Measurements from ENCODE around the gene GPRC5A. TPM values are rescaled to one million over a fixed set of nuclear protein-coding genes. Genes with fewer than 3 reads are reported as not detected.

GPRC5A gene
- total RNA-seq, 2 experiments from 2014 or later = not detected

DNA sequence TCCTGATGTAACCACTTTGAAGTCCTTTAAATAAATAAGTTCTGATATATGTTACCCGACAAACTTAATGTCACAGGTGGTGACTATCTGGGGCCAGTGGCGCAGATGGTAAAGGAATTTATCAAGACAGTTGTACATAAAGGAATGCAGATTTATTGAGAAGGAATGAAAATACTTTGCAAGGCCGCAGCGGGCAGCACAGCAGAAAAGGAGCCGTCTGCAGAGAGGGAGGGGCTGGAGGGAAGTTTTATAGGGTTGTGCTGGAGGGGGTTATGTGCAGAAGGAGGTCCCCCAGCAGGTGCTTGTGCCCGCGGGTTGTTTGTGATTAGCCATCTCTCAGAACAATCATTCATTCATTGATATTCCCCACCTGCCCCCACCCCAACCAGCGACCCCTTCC is 43.2 kb downstream of the GPRC5A start:
- CTCF ChIA-PET = interaction anchor here (1.3 kb wide), 1 partner anchor 18 kb away, joined by 3 read pairs; no protein-coding TSS in a partner anchor

DNA sequence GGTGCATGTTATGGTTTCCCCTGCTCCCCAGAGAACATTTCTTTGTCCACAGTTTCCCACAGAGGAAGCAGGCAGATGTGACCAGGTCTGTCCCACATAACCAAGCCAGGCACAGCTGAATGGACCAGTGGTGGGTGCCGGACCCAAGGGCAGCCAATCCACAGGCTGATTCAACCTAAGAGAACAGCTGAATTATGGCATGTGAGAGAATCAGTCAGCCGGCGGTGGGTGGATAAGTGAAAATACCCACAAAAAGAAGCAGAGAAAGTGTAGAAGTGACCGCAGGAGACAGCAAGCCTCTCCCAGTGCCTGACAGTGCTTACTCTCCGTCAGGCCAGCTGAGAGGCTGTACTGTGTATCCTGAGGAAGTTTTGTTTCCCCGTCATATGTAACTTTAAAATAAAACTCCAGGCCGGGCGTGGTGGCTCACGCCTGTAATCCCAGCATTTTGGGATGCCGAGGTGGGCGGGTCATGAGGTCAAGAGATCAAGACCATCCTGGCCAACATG is 45.7 kb downstream of the GPRC5A start:
- Mint-ChIP-seq H3K27ac (no peak overlapping the region), H3K27me3 (ENCODE audit: low read depth) (peaks cover 7% of the 10 kb centered on the region), H3K9me3 (ENCODE audit: insufficient read depth) (no peaks in the 10 kb centered on the region), H3K4me3 (no peak overlapping the region), H3K36me3 (ENCODE audit: low read depth) (no peaks in the 10 kb centered on the region), H3K4me1 (ENCODE audit: low read depth) (no peaks in the 10 kb centered on the region)
- DNase-seq (no peak), ATAC-seq (no peak)
- CTCF ChIA-PET = no interaction called here
- POLR2A ChIA-PET = interaction anchor here (0.6 kb wide), 1 partner anchor 264 kb away, joined by 3 read pairs; no protein-coding TSS in a partner anchor

More for the DNA sequence above, 43.2 kb downstream of the GPRC5A start:
- POLR2A ChIA-PET = interaction anchor here (0.6 kb wide), 1 partner anchor 1936 kb away, joined by 4 read pairs; no protein-coding TSS in a partner anchor
- ATAC-seq = no peak
- Mint-ChIP-seq H3K27ac (no peak overlapping the region), H3K4me3 (no peak overlapping the region), H3K27me3 (ENCODE audit: low read depth) (peaks cover 7% of the 10 kb centered on the region), H3K9me3 (ENCODE audit: insufficient read depth) (no peaks in the 10 kb centered on the region), H3K4me1 (ENCODE audit: low read depth) (no peaks in the 10 kb centered on the region), H3K36me3 (ENCODE audit: low read depth) (no peaks in the 10 kb centered on the region)
- no peak for DNase-seq

DNA sequence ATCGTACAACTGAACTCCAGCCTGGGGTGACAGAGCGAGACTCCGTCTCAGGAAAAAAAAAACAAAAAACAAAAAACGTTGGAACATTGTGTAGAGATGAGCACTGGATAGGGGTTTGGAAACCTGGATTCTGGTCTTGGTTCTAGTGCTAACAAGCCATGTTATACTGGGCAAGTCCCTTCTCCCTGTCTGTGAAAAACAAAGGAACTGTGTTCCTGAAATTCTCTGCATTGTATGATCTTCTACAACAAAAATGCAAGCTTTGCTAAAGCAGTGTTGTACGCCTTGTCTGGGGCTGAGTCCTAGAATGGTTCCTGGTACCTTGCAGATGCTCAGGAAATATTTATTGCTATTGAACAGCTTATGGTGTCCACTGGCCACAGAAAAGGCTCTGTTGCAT is 47.2 kb downstream of the GPRC5A start:
- POLR2A ChIA-PET = interaction anchor here (0.6 kb wide), 1 partner anchor 414 kb away, joined by 3 read pairs; no protein-coding TSS in a partner anchor
- DNase-seq (no peak), ATAC-seq (no peak)
- CTCF ChIA-PET = interaction anchor here (1.3 kb wide), 1 partner anchor 274 kb away, joined by 4 read pairs; no protein-coding TSS in a partner anchor
- Mint-ChIP-seq H3K36me3 (ENCODE audit: low read depth) (no peaks in the 10 kb centered on the region), H3K27me3 (ENCODE audit: low read depth) (peaks cover 9% of the 10 kb centered on the region), H3K9me3 (ENCODE audit: insufficient read depth) (no peaks in the 10 kb centered on the region), H3K27ac (no peak overlapping the region), H3K4me3 (no peak overlapping the region), H3K4me1 (ENCODE audit: low read depth) (no peaks in the 10 kb centered on the region)

DNA sequence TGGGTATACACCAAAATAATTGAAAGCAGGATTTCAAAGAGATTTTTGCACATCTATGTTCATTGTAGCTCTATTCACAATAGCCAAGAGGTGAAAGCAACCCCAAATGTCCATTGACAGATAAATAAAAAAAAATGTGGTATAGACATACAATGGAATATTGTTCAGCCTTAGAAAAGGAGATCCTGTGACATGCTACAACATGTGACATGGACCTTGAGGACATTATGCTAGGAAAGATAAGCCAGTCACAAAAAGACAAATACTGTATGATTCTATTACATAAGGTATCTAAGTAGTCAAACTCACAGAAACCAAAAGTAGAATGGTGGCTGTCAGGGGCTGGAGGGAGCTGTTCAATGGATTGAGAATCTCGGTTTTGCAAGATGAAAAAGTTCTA is 48.5 kb downstream of the GPRC5A start:
- Mint-ChIP-seq H3K4me3 (no peak overlapping the region), H3K27ac (no peak overlapping the region), H3K27me3 (ENCODE audit: low read depth) (peaks cover 5% of the 10 kb centered on the region), H3K4me1 (ENCODE audit: low read depth) (no peaks in the 10 kb centered on the region), H3K9me3 (ENCODE audit: insufficient read depth) (no peaks in the 10 kb centered on the region), H3K36me3 (ENCODE audit: low read depth) (no peaks in the 10 kb centered on the region)
- ATAC-seq = no peak
- ChIA-PET CTCF (interaction anchor here (1.3 kb wide), 1 partner anchor 273 kb away, joined by 4 read pairs; no protein-coding TSS in a partner anchor), POLR2A (no interaction called here)
- no peak for DNase-seq

DNA sequence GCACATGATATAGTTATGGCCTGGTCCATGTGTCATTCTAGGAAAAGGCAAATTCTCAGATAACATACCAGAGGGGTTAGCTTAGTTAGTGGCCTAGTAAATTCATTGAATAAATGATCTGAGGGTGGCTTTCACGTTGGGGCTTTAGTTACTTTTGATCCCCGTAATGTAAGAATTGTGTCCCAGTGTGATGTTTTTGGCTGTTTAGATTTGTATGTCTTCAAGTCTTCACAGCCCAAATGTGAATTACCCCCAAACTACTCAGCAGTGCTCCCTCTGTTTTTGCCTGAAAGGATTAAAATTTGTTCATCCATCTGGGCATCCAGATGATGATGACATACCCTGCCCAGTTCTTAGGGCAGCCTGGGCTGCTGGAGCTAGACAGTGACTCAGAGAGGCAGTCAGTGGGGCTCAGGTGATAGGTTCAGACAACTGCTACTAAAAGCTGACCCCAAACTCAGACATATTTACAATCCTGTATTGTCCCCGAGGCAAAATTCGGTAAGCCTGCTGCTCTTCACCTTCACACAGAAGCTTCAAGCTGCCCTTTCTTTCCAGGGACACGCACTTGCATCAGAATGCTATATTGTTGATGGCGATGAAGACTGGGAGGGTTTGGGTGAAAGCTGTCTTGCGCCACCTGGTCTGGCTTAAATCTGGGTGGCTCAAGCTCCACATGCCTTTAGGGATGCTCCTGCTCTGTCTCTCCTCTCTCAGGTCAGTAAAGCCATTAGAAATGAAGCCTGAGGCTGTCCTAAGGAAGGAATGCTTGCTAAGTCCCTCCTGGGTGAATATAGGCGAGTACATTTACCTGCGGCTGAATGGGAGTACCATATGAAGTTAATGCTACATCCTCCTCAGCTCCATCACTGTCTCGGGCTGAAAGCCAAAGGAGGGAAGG is 50.3 kb downstream of the GPRC5A start:
- Mint-ChIP-seq H3K27ac (no peak overlapping the region), H3K9me3 (ENCODE audit: insufficient read depth) (no peaks in the 10 kb centered on the region), H3K4me3 (no peak overlapping the region), H3K27me3 (ENCODE audit: low read depth) (peaks cover 7% of the 10 kb centered on the region), H3K4me1 (ENCODE audit: low read depth) (no peaks in the 10 kb centered on the region), H3K36me3 (ENCODE audit: low read depth) (no peaks in the 10 kb centered on the region)
- ATAC-seq = no peak
- no peak for DNase-seq
- ChIA-PET CTCF (interaction anchor here (1.2 to 1.6 kb wide), 3 partner anchors 26 to 270 kb away, joined by 3 to 4 read pairs (median 4); no protein-coding TSS in a partner anchor), POLR2A (no interaction called here)

DNA sequence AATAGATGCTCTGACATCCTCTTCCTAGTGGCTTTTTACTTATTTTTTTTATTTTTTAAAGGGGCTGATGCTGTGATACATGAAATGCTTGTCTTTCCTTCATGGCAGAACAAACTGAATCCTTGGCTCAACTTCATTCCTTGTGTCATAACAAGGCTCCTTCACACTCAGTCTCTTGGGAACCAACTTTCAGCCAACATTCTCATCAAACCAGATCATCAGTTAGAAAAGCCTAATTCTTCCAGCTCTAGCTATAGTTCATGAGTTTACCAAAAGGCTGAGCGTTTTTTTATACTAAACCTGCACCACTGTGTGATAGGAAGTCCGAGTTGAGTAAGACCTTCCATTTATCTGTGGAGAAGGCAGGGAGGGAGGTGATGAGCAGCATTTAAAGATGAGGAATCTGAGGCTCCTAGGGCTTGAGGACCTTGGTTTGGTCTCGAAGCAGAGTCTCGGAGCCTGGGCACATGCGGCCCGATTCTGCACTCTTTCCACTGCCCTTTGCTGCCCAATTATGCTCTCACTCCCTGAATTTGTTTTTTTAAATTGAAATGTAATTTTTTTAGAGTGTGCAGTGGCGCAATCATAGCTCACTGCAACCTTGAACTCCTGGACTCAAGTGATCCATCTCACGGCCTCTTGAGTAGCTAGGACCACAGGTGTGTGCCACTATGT is 52.4 kb downstream of the GPRC5A start:
- Mint-ChIP-seq H3K36me3 (ENCODE audit: low read depth) (no peaks in the 10 kb centered on the region), H3K4me3 (no peak overlapping the region), H3K27me3 (ENCODE audit: low read depth) (peaks cover 7% of the 10 kb centered on the region), H3K9me3 (ENCODE audit: insufficient read depth) (no peaks in the 10 kb centered on the region), H3K4me1 (ENCODE audit: low read depth) (no peaks in the 10 kb centered on the region), H3K27ac (no peak overlapping the region)
- ChIA-PET CTCF (no interaction called here), POLR2A (no interaction called here)
- ATAC-seq = no peak
- no peak for DNase-seq

DNA sequence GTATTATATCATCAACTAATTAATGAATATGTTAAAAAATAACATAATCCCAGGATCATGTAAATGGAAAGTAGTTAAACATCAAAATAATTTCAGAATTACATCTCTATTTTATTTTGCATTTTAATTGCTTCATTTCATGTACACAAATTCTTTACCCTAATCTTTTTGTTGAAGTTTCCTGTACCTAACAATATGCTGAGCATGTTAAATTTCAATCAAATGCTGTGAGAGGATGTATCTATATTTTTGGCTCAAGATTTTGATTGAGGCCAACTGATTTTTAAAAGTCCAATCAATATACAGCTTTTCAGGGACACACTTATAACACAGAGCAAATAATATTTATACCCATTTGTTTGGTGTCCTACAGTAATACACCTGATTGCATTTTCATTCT is 54.2 kb downstream of the GPRC5A start:
- Mint-ChIP-seq H3K4me1 (ENCODE audit: low read depth) (no peaks in the 10 kb centered on the region), H3K27me3 (ENCODE audit: low read depth) (peaks cover 7% of the 10 kb centered on the region), H3K36me3 (ENCODE audit: low read depth) (no peaks in the 10 kb centered on the region), H3K4me3 (no peak overlapping the region), H3K27ac (no peak overlapping the region), H3K9me3 (ENCODE audit: insufficient read depth) (no peaks in the 10 kb centered on the region)
- ChIA-PET CTCF (no interaction called here), POLR2A (no interaction called here)
- DNase-seq (no peak), ATAC-seq (no peak)

DNA sequence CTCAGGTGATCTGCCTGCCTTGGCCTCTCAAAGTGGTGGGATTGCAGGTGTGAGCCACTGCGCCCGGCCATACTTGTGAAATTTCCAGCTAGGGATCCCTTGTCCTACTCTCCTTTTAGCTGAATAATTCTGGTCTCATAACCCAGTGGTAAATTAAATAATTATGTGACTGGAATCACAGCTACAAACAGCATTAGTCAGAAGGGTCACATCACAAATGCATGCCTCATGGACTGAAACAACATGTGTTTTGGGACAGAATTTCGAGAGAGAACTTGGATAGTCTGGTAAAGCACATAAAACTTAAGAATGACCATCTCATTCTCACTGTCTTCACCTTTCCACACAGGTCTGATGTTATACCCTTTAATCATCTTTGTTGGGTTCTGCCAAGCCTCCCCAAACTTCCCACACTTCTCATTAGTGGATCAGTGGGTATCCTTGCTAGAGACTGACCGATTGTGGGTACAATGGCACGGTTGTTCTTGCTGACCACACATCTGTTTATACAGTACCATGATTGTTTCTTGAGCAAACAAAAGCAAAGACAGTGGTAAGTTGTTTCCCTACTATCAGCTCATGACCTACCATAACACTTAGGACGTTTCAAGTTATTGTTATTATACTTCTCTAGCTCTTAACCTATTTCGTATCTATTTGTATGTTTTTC is 55.5 kb downstream of the GPRC5A start:
- Mint-ChIP-seq H3K27ac (no peak overlapping the region), H3K4me3 (no peak overlapping the region), H3K4me1 (ENCODE audit: low read depth) (no peaks in the 10 kb centered on the region), H3K9me3 (ENCODE audit: insufficient read depth) (no peaks in the 10 kb centered on the region), H3K36me3 (ENCODE audit: low read depth) (no peaks in the 10 kb centered on the region), H3K27me3 (ENCODE audit: low read depth) (peaks cover 7% of the 10 kb centered on the region)
- ATAC-seq (no peak), DNase-seq (no peak)
- ChIA-PET POLR2A (no interaction called here), CTCF (interaction anchor here (1.0 kb wide), 2 partner anchors 10 to 31 kb away, joined by 3 to 4 read pairs; no protein-coding TSS in a partner anchor)

DNA sequence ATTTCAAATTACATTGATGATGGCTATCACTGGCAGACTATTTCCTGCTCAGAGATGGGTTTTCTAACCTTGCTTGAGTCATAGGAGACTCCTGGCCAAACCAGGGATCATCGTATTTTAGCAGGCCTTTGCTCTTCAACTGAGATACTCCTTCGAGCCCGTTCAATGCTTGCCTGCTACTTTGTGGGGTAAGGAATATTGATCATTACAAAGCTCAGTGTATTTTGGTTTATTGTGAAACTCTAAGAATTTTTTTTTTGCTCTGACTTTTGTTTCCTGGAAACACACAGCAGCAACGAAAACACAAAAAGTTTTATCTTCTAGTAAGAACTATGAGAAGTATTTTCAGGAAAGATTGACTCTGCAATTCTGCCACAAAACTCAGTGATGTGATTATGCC is 56.5 kb downstream of the GPRC5A start:
- H3K27ac Mint-ChIP-seq = no peak overlapping the region
- no peaks in the 10 kb centered on the region for H3K4me1 Mint-ChIP-seq (ENCODE audit: low read depth)
- H3K36me3 Mint-ChIP-seq (ENCODE audit: low read depth) = no peaks in the 10 kb centered on the region
- H3K27me3 Mint-ChIP-seq (ENCODE audit: low read depth) = peaks cover 7% of the 10 kb centered on the region
- no peak overlapping the region for H3K4me3 Mint-ChIP-seq
- DNase-seq (no peak), ATAC-seq (no peak)
- ChIA-PET CTCF (interaction anchor here (1.0 to 2.0 kb wide), 2 partner anchors 9 to 31 kb away, joined by 3 to 5 read pairs; no protein-coding TSS in a partner anchor), POLR2A (no interaction called here)
- no peaks in the 10 kb centered on the region for H3K9me3 Mint-ChIP-seq (ENCODE audit: insufficient read depth)

DNA sequence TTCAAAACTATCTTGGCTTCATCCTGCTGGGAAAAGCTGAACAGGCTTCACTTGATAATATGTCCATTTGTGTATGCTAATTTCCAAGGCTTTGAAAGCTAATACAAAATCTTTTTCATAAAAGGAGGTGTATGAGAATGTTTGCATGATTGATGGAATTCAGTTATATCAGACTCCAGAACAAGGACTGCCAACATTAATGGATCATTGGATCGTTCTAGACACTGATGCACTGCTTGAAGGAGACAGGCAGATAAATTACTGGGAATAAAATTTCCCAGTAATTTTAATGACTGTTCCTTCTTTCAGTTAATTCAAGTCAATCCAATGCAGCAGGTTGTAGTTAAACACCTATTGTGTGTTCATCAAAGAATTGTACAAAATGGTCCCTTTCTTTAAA is 60.1 kb downstream of the GPRC5A start:
- CTCF ChIA-PET = no interaction called here
- Mint-ChIP-seq H3K4me1 (ENCODE audit: low read depth) (no peaks in the 10 kb centered on the region), H3K9me3 (ENCODE audit: insufficient read depth) (no peaks in the 10 kb centered on the region), H3K27ac (no peak overlapping the region), H3K36me3 (ENCODE audit: low read depth) (no peaks in the 10 kb centered on the region), H3K4me3 (no peak overlapping the region), H3K27me3 (ENCODE audit: low read depth) (peaks cover 3% of the 10 kb centered on the region)
- POLR2A ChIA-PET = no interaction called here
- no peak for DNase-seq
- no peak for ATAC-seq

DNA sequence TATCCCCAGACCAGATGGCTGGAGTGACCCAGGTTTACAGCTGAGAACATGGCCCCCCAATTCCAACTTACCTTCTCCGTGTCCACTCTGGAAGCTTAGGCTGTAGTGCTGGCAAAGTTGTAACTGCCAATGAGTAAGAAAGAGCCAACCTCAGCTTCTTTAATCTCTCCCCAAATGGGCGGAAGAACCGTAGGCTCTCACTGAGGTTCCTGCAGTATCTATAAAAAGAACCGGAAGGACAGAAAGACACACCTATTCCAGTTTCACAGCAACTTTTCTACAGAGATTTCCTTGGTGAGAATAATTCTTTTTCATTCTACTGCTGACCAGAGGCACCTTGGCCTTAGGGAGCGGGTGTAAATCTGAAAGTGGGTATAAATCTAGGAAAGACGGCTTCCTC is 60.7 kb downstream of the GPRC5A start, which contains the start of gene GPRC5D:
Gene GPRC5D, minus strand, starts transcription at position 135 of the 400 bp plus-strand sequence. CDS start 1,786 bp downstream, outside the sequence.
- Mint-ChIP-seq H3K4me1 (ENCODE audit: low read depth) (no peaks in the 10 kb centered on the region), H3K27ac (no peak within 1 kb of the TSS), H3K27me3 (ENCODE audit: low read depth) (peaks cover 3% of the 10 kb centered on the region), H3K4me3 (no peak within 1 kb of the TSS), H3K36me3 (ENCODE audit: low read depth) (no peaks in the 10 kb centered on the region), H3K9me3 (ENCODE audit: insufficient read depth) (no peaks in the 10 kb centered on the region)
- CTCF ChIA-PET = no interaction called here
- ATAC-seq (no peak), DNase-seq (no peak)
- POLR2A ChIA-PET = no interaction called here

Data from activated CD8-positive, alpha-beta T cell treated with anti-CD3 and anti-CD28 coated beads, Interleukin-2, amount 10 ng/mL, durations not matched to agents 7 days and 5 days (primary cell).